OCI-M2 (cell line): ENCODE data around the gene GMEB1.
"Not testable (repeated sequence)": the region's sequence is repeated elsewhere in the genome, so short reads cannot be mapped to it uniquely, and the experiment has no call there.

Experiments used
- DNase-seq: peaks from one replicate; lab custom pipeline; 2025; ENCODE audit not compliant: unreplicated experiment; lab: John Stamatoyannopoulos, UW

The GMEB1 gene

GRCh38 chr1:28668956-28669723 lies 556 bp downstream of the GMEB1 start:
- no peak for DNase-seq

DNA sequence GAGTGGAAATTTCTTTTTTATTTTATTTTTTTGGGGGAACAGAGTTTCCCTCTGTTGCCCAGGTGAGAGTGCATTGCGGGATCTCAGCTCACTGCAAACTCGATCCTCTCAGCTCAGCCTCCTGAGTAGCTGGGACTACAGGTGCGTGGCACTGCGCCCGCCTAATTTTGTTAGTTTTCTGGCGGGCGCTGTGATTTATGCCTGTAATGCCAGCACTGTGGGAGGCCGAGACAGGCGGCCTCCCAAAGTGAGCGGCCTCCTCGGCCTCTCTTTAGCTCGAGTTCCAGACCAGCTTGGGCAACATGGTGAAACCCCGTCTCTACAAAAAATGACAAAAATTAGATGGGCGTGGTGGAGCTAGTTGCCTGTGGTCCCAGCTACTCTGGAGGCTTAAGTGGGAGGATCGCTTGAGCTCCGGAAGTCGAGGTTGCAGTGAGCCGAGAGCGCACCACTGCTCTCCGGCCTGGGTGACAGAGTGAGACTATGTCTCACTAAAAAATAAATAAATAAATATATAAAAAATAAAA lies 2.7 kb downstream of the GMEB1 start:
- DNase-seq = no peak

GRCh38 chr1:28672971-28673370 lies 4.4 kb downstream of the GMEB1 start:
- DNase-seq = not testable (repeated sequence)

- DNase-seq = no peak
These were observed 7.3 kb downstream of the GMEB1 start for GRCh38 chr1:28675924-28676257.

DNA sequence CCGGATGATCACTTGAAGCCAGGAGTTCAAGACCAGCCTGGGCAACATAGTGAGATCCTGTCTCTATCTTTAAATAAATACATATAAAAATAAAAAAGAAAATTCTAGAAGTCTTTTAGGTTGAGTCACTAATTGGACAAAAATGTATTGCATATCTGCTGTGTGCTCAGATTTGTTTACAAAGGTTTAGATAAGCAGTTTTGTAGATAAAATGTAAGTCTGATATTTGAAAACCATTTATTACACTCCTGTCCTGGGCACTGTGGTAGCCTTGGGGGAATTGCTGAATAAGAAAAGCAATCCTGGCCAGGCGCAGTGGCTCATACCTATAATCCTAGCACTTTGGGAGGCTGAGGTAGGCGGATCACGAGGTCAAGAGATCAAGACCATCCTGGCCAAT lies 11.6 kb downstream of the GMEB1 start:
- DNase-seq = no peak

GRCh38 chr1:28682840-28683239 lies 14.3 kb downstream of the GMEB1 start:
- no peak for DNase-seq

DNA sequence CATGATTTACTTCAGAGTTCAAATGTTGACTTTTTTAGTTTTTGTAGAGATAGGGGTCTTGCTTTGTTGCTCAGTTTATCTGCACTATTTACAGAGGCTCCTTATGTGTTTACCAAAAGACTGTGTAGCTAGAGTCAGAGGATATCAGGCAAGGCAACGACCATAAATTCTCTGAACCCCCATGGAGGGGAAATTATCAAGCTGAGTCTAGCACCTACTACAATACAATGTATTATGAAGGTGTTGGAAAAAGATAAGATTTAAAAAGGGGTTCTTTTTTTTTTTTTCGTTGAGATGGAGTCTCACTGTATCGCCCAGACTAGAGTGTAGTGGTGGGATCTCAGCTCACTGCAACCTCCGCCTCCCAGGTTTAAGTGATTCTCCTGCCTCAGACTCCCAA lies 16.4 kb downstream of the GMEB1 start:
- DNase-seq = no peak

- not testable (repeated sequence) for DNase-seq
These were observed 23.0 kb downstream of the GMEB1 start for GRCh38 chr1:28691627-28692026.

GRCh38 chr1:28703629-28704028 lies 35.0 kb downstream of the GMEB1 start:
- DNase-seq = no peak

- no peak for DNase-seq
These were observed 47.8 kb downstream of the GMEB1 start for GRCh38 chr1:28716336-28716735.

GRCh38 chr1:28718166-28718565 lies 49.6 kb downstream of the GMEB1 start:
- no peak for DNase-seq

- no peak for DNase-seq
These were observed 50.2 kb downstream of the GMEB1 start for GRCh38 chr1:28718586-28719331.

DNA sequence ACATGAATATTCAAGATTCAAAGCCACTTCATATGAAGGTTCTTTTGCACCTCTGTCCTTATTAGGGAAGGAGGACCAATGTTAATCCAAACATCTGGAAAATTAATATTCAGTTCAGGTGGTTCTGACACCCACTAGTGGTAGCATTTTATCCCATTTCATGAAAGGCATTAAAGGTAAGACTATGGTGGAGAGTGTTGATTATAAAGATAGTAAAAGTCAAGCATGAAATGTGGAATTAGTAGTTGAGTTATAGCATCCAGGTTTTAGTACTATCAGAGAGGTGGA lies 50.7 kb downstream of the GMEB1 start:
- no peak for DNase-seq

- DNase-seq = no peak
These were observed 51.8 kb downstream of the GMEB1 start for GRCh38 chr1:28720376-28720775.

DNA sequence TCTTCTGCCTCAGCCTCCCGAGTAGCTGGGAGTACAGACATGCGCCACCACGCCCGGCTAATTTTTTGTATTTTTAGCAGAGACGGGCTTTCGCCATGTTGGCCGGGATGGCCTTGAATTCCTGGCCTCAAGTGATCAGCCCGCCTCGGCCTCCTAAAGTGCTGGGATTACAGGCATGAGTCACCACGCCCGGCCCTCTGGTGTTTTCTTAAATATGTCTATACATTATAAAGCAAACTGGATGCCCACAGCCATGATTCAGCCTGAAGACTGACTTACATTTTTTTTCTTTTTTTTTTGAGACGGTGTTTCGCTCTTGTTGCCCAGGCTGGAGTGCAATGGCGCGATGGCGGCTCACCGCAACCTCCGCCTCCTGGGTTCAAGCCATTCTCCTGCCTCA lies 53.3 kb downstream of the GMEB1 start:
- not testable (repeated sequence) for DNase-seq

- not testable (repeated sequence) for DNase-seq
These were observed 56.8 kb downstream of the GMEB1 start for GRCh38 chr1:28725365-28725764.

DNA sequence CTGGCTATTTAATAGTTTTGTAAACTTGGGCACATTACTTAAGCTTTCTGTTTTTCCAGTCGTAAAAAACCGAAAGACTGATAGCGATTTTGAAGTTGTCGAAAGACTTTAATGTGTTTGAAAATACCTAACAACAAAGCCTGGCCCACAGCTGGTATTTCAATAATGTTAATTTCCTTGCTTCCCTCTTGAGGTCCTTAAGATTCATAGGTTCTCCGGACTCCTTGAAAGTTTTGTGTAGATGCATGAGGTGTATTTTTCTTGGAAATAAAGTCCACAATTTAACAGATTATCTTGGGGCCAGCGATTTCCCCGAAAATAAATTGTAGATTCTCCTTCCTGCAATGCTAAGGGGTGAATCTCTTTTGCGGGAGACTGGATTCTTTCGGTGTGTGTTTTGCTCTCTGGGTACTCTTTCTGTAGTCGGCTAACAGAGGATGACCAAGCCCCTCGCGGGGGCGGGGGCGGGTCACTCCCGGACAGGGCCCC lies 67.4 kb downstream of the GMEB1 start:
- DNase-seq = no peak

DNA sequence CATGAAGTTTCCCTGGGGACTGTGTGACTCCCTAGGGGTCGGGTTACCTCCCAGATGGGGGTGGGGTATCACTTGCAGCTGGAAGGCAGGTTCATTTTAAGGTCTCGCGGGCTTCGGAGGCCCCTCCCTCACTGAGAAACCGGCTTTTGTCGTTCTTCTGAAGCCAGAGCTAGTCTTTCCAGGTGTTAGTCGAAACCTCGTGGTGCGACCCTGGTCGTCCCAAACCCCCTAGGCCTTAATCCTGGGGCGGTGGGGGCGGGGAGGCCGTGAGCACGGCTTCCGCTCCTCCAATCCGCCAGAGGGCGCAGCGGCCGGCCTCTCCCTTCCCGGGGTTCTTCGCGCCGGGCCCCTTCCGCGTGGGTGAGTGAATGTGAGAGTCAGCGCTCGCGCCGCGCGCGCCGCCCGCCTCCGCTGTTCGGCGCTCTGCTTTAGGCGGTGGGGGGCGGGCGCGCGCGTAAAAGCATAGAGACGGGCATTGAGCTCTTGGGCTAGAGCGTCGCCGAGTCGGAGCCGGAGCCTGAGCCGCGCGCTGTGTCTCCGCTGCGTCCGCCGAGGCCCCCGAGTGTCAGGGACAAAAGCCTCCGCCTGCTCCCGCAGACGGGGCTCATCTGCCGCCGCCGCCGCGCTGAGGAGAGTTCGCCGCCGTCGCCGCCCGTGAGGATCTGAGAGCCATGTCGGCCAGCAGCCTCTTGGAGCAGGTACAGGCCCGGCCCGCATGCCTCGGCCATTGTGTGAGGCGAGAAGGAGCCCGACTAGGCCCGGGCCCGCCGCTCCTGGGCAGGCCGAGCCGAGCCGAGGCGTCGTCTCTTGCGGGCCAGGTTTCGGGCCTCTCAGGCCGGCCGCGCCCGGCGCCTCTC lies 68.1 kb downstream of the GMEB1 start, which contains the start of gene YTHDF2:
TSS of gene YTHDF2 (plus strand) at position 491 of the 857 bp plus-strand sequence. CDS start at position 672, 181 bp downstream.
- peak; percentile 93 for DNase-seq

- no peak for DNase-seq
These were observed 68.9 kb downstream of the GMEB1 start for GRCh38 chr1:28737307-28738132.

DNA sequence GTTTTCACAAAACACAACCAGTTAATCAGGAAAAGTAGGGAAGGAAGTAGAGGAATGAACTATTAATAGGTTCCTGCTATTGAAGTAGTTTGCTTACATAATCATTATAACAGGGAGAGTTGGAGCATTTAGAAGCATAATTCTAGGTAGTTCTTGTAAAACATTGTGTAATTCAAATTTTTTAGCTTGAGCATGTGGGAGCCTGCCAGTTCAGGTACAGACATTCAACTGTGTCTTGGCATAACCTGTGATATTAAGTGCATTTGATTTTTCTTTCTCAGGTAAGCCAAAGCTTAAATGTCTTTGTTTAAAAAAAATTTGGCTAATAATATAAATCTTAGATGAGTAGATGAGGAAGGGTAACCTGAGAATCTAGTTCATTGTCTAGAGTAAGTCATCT lies 71.5 kb downstream of the GMEB1 start:
- DNase-seq = no peak
